GM19372 (cell line): ENCODE data around the gene LYPD6B.

Experiments used
- ATAC-seq: cut with Tn5 transposase; IDR thresholded peaks from one replicate; pipeline ENCODE4 v1.9.1; 2021; ENCODE audit warnings: mild to moderate bottlenecking, low read depth, moderate library complexity; ENCODE audit not compliant: unreplicated experiment

LYPD6B gene

DNA sequence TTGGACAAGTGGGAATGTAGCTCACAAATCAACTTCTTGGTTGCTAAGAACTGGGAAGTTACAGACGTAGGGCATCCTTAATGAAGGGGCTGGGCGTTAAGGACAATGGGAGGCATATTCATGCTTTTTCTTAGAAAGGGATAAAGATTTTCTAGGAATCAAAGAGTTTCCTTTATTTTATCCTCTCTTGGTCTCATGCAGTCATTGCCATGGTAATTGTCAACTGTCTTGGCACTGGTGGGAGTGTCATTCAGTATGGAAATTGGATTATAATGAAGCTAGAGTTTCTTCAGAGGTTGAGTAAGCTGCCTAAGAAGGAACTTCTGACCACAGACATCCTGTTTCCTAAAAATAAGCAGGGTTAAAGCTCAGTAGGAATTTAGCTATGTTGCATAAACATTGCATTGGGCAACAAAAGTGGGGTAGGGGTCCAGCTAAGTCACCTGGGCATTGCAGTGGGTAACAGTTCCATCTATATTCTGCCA is 114.0 kb downstream of the LYPD6B start:
- ATAC-seq = no peak

- ATAC-seq = no peak
Observed at GRCh38 chr2:149155196-149155969, 116.9 kb downstream of the LYPD6B start.

- ATAC-seq = no peak
Observed at GRCh38 chr2:149155988-149156387, 117.5 kb downstream of the LYPD6B start.

- no peak for ATAC-seq
Observed at GRCh38 chr2:149156971-149157740, 118.7 kb downstream of the LYPD6B start.

DNA sequence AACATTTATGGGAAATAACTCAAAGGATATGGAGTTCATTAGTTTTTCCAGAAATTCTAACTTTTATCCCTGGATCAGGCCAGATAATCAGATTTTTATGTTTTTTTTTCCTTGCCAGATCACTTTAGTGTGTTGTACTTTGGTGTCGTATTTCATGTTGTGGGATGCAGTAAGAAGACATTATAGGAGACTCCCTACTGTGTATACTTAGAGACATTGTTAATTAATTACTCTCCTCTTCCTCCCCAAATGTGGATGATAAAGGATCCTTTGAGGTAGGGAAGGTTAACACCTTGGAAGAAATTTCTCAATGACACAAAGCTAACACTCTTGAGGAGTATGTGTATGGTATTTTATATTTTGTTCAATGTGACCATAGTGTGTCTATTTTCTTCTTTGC is 120.5 kb downstream of the LYPD6B start:
- ATAC-seq = no peak

DNA sequence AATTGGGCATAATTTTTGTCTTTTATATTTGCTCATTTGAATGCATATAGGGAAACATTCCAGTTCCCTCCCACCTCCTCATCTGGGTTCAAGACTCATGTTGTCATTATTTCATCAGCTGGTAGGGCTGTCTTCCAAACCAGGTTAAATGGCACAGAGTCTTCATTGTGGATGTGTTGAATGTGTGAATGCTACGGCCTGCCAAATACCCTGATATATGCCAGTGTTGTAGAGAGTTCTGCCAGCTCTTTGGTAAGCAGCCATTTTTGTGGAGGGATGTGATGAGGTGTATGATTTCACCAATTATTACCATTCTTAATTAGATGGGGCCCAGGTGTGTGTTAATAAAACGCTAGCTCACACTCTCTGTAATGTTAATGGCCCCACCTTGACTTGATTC is 121.7 kb downstream of the LYPD6B start:
- no peak for ATAC-seq

- ATAC-seq = peak; percentile 99
Observed at GRCh38 chr2:149160701-149161217, 122.3 kb downstream of the LYPD6B start.

DNA sequence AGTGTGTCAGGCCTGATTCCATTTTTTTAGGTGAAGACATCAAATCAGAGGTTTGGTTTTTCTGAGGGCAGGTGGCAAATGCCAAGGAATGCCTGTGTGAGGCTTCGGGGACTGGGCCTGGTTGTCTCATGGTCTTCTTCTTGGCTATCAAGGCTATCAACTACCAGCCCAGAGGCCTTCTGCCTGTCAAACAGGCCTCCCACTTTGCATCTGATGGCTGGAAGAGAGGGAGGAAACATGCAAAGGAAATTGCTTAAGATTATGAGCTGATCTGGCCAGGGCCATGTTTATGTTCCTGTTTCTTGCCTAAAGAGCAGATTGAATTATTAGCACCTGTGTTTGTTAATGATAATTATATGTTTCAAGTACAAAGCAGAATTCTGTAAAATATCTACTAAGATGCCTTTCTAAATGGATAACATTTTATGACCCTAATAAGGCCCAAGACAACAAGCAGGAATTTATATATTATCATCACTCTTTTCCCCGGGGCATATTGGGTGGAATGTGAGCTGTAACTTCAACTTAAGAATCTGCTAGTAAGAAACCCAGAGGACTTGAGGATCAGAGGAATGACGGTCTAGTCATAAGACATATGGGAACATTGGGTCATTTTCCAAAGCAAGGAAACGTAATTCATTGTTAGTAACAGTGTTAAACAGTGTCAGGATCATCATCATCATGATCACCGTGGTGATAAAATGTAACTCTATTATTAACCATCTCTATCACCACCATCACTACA is 123.2 kb downstream of the LYPD6B start:
- no peak for ATAC-seq

- ATAC-seq = no peak
Observed at GRCh38 chr2:149164296-149164695, 125.8 kb downstream of the LYPD6B start.

DNA sequence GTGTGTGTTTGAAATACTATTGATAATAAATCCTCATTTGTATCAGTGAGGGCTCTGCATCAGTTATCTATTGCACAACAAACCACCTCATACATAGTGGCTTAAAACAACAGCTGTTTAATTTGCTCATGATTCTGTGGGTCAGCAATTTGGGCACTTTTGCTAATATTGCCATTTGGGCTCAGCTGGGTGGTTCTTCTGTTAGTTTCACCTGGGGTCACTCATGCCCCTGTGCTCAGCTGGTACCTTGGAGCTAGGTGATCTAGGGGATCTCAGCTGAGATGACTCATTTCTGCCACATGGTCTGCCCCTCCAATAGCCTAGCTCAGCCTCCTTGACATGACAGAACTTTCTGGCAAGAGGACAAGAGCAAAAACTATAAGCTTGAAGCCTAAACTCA is 126.3 kb downstream of the LYPD6B start:
- ATAC-seq = no peak

GRCh38 chr2:149167001-149167780 is 128.7 kb downstream of the LYPD6B start:
- ATAC-seq = no peak

DNA sequence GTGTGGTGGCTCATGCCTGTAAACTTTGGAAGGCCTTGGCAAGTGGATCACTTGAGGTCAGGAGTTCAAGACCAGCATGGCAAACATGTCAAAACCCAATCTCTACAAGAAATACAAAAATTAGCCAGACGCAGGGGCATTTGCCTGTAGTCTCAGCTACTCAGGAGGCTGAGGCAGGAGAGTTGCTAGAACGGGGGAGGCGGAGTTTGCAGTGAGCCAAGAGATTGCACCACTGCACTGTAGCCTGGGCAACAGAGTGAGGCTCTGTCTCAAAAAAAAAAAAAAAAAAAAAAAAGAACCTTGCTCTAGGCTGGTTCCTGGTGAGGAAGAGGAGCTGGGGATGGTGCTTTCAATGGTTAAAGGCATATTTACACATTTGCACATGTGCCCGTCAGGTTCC is 129.4 kb downstream of the LYPD6B start:
- ATAC-seq = no peak

DNA sequence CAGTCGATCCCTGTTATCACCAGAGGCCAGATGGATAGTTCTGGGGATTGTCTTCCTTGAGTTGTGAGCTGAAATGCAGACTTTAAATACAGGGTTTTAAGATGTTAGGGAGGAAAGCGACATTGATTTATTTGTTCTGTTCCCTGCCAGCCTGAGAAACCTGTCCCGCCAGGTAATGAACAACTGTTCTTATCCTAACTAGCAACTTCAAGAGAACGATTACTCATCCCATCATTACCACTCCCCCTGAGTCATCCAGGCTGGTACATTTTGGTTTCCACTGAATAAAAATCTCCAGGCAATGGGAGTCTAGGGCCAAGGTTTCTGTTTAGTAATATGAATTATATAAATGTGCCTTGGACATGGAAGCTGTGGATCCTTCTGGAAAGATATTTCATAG is 131.2 kb downstream of the LYPD6B start:
- ATAC-seq = no peak

GRCh38 chr2:149170156-149170555 is 131.7 kb downstream of the LYPD6B start:
- no peak for ATAC-seq

- no peak for ATAC-seq
Observed at GRCh38 chr2:149170911-149171310, 132.4 kb downstream of the LYPD6B start.

- ATAC-seq = no peak
Observed at GRCh38 chr2:149173220-149173619, 134.7 kb downstream of the LYPD6B start.

DNA sequence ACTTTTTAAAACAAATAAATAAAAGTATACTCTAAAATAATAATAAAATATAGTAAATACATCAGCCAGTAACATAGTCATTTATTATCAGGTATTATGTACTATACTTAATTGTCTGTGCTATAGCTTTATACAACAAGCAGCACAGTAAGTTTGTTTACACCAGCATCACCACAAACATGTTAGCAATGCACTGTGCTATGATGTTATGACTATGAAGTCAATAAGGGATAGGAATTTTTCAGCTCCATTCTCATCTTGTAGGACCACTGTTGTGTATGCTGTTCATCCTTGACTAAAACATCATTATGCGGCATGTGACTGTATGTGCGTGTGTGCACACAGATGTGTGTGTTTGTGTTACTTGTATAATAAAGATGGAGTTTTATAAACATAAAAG is 137.5 kb downstream of the LYPD6B start:
- no peak for ATAC-seq

DNA sequence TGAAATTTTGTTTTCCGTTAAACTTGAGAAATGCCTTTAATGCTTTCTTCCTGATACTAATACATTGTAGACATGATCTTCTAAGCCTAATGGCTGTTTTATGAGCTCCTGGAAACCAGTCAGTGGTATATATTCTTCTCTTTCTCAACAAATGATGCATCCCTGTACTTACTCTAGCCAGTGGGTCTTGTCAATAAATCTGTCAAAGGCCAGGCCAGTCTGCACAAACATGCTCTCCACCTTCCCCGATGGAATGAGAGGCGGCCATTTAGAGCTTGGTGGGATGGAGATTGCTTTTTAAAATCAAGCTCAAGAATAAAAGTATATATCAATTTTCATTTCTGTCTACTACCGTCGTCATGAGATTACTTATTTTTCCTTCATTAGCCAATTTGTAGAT is 140.1 kb downstream of the LYPD6B start:
- no peak for ATAC-seq

GRCh38 chr2:149180226-149180875 is 141.9 kb downstream of the LYPD6B start:
- ATAC-seq = no peak

DNA sequence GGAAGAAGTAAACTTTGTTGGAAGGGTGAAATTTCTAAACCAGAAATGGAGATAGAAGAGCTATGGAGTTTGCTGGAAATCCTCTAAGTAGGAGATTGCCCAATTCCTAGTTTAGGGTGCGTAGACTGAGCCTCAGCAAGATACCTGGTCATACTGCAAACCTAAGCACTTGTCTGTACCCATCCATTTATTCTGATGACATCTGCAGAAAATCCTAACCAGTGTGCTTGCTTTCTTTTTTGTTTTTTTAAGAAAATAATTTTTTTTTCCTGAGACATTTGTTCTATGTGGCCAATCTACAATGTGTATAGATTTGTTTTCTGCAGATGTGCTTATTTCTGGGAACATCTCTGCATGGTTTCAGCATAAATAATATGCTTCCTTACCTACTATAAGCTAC is 144.7 kb downstream of the LYPD6B start:
- no peak for ATAC-seq
